Measurements from ENCODE around the gene ZFYVE28.
A peak's percentile ranks its signal among the peaks of the same experiment; 100 is the strongest.
"Not testable (repeated sequence)": the region's sequence is repeated elsewhere in the genome, so short reads cannot be mapped to it uniquely, and the experiment has no call there.

The ZFYVE28 gene

GRCh38 chr4:2388429-2389182 lies 29.8 kb downstream of the ZFYVE28 start:
- no peak for DNase-seq

- DNase-seq = no peak
Observed at GRCh38 chr4:2387829-2388228, 30.6 kb downstream of the ZFYVE28 start.

GRCh38 chr4:2387218-2387617 lies 31.2 kb downstream of the ZFYVE28 start:
- DNase-seq = no peak

- no peak for DNase-seq
Observed at GRCh38 chr4:2386717-2387116, 31.7 kb downstream of the ZFYVE28 start.

- DNase-seq = no peak
Observed at GRCh38 chr4:2385516-2385915, 32.9 kb downstream of the ZFYVE28 start.

GRCh38 chr4:2384245-2384644 lies 34.2 kb downstream of the ZFYVE28 start:
- no peak for DNase-seq

- DNase-seq = no peak
Observed at GRCh38 chr4:2383760-2384159, 34.7 kb downstream of the ZFYVE28 start.

- not testable (repeated sequence) for DNase-seq
Observed at GRCh38 chr4:2383220-2383631, 35.2 kb downstream of the ZFYVE28 start.

- DNase-seq = not testable (repeated sequence)
Observed at GRCh38 chr4:2382769-2383202, 35.7 kb downstream of the ZFYVE28 start.

- not testable (repeated sequence) for DNase-seq
Observed at GRCh38 chr4:2380589-2380988, 37.9 kb downstream of the ZFYVE28 start.

GRCh38 chr4:2378898-2379297 lies 39.5 kb downstream of the ZFYVE28 start:
- no peak for DNase-seq

GRCh38 chr4:2378401-2378800 lies 40.0 kb downstream of the ZFYVE28 start:
- no peak for DNase-seq

GRCh38 chr4:2377241-2377640 lies 41.2 kb downstream of the ZFYVE28 start:
- no peak for DNase-seq

- DNase-seq = no peak
Observed at GRCh38 chr4:2375427-2375826, 43.0 kb downstream of the ZFYVE28 start.

- no peak for DNase-seq
Observed at GRCh38 chr4:2373532-2373931, 44.9 kb downstream of the ZFYVE28 start.

- DNase-seq = no peak
Observed at GRCh38 chr4:2372488-2373030, 45.9 kb downstream of the ZFYVE28 start.

- no peak for DNase-seq
Observed at GRCh38 chr4:2371765-2372487, 46.5 kb downstream of the ZFYVE28 start.

- no peak for DNase-seq
Observed at GRCh38 chr4:2370597-2371320, 47.7 kb downstream of the ZFYVE28 start.

GRCh38 chr4:2368746-2369437 lies 49.6 kb downstream of the ZFYVE28 start:
- DNase-seq = no peak

GRCh38 chr4:2367626-2368025 lies 50.8 kb downstream of the ZFYVE28 start:
- no peak for DNase-seq

- DNase-seq = peak; percentile 27
Observed at GRCh38 chr4:2366252-2367192, 51.9 kb downstream of the ZFYVE28 start.

GRCh38 chr4:2365913-2366210 lies 52.6 kb downstream of the ZFYVE28 start:
- DNase-seq = no peak
